Hindlimb muscle (tissue), 1 donor: Measurements from ENCODE around the gene SCN2B. TPM values are rescaled to one million over a fixed set of nuclear protein-coding genes. Genes with fewer than 3 reads are reported as not detected.
A peak's percentile ranks its signal among the peaks of the same experiment; 100 is the strongest.

Source experiments
- DNase-seq: peaks from one replicate; pipeline ENCODE4 v3.0.0-alpha.2; 2013
- polyA plus RNA-seq: library from polyadenylated mRNA; unstranded; fragments of 120-200 nt; gene quantifications from one replicate; pipeline ENCODE4 v1.2.1, GENCODE V29; 2013; ENCODE audit not compliant: insufficient read length

Gene SCN2B
- 2.9 TPM for polyA plus RNA-seq

GRCh38 chr11:118175993-118176777, at the start of gene SCN2B:
Gene SCN2B, minus strand, starts transcription at chr11:118176639. Its CDS starts 208 bp downstream, at chr11:118176431.
- DNase-seq = peak; percentile 50

GRCh38 chr11:118224511-118225188, 48.2 kb upstream of the SCN2B start, which contains the start of gene JAML:
Gene JAML, minus strand, starts transcription at chr11:118225011. Its CDS starts 10,145 bp downstream, at chr11:118214866.
- no peak for DNase-seq

- DNase-seq = no peak
Observed at GRCh38 chr11:118223992-118224391, 47.6 kb upstream of the SCN2B start.

- no peak for DNase-seq
Observed at GRCh38 chr11:118223570-118223969, 47.1 kb upstream of the SCN2B start.

GRCh38 chr11:118222437-118222836, 46.0 kb upstream of the SCN2B start:
- DNase-seq = no peak

- DNase-seq = no peak
Observed at GRCh38 chr11:118221419-118221818, 45.0 kb upstream of the SCN2B start.

GRCh38 chr11:118219732-118220131, 43.3 kb upstream of the SCN2B start:
- DNase-seq = no peak

- no peak for DNase-seq
Observed at GRCh38 chr11:118219244-118219643, 42.8 kb upstream of the SCN2B start.

GRCh38 chr11:118217575-118217974, 41.1 kb upstream of the SCN2B start:
- no peak for DNase-seq

- DNase-seq = no peak
Observed at GRCh38 chr11:118216621-118217481, 40.4 kb upstream of the SCN2B start.

GRCh38 chr11:118215765-118216164, 39.3 kb upstream of the SCN2B start:
- no peak for DNase-seq

- no peak for DNase-seq
Observed at GRCh38 chr11:118215262-118215661, 38.8 kb upstream of the SCN2B start.

- DNase-seq = no peak
Observed at GRCh38 chr11:118214210-118214914, 37.9 kb upstream of the SCN2B start.

GRCh38 chr11:118213781-118214180, 37.3 kb upstream of the SCN2B start:
- DNase-seq = no peak

GRCh38 chr11:118213201-118213600, 36.8 kb upstream of the SCN2B start:
- DNase-seq = no peak

GRCh38 chr11:118212781-118213191, 36.3 kb upstream of the SCN2B start:
- no peak for DNase-seq

GRCh38 chr11:118212131-118212725, 35.8 kb upstream of the SCN2B start:
- no peak for DNase-seq

- no peak for DNase-seq
Observed at GRCh38 chr11:118211006-118211405, 34.6 kb upstream of the SCN2B start.

GRCh38 chr11:118210323-118210722, 33.9 kb upstream of the SCN2B start:
- DNase-seq = no peak

- no peak for DNase-seq
Observed at GRCh38 chr11:118209033-118209432, 32.6 kb upstream of the SCN2B start.

GRCh38 chr11:118207079-118207478, 30.6 kb upstream of the SCN2B start:
- no peak for DNase-seq
